ENCODE data around the gene FCRL3.

- TF ChIP-seq CTCF (IDR thresholded peaks at IDR 0.05; ENCODE audit: low read depth, low read length, missing input control) (no peak), ZBTB33 (IDR thresholded peaks at IDR 0.05) (no peak), RAD21 (IDR thresholded peaks at IDR 0.05) (no peak), MAX (IDR thresholded peaks at IDR 0.05) (no peak), YY1 (IDR thresholded peaks at IDR 0.05) (no peak), EGR1 (IDR thresholded peaks at IDR 0.05; ENCODE audit: low read depth in 2 of 2) (no peak), ATF3 (IDR thresholded peaks at IDR 0.05) (no peak), REST (IDR thresholded peaks at IDR 0.05) (no peak), TAF1 (conservative IDR thresholded peaks at IDR 0.05) (no peak), SP1 (IDR thresholded peaks at IDR 0.05) (no peak), RXRA (IDR thresholded peaks at IDR 0.05) (no peak)
Measured at GRCh38 chr1:157725221-157725577, 24.6 kb upstream of the FCRL3 start.

Measured in liver (tissue), 3 donors.